Kidney (tissue), 14 donors: ENCODE measurements around the gene CFAP92. TPM values are rescaled to one million over a fixed set of nuclear protein-coding genes. Genes with fewer than 3 reads are reported as not detected.

Experiments
- DNase-seq, 5 donors: peaks; one replicate each; pipeline ENCODE4 v3.0.0-alpha.2; 2013 to 2020
- FAIRE-seq: peaks from 2 replicates; lab custom pipeline; 2012; peaks lifted over from hg19 to GRCh38; lab: Jason Lieb, UNC
- H3K27ac ChIP-seq, 2 donors: one replicate each; pipeline ENCODE4 v1.7.0; 2013; ENCODE audit warnings: low read depth in 2 of 2, low read length in 2 of 2, inconsistent platforms in 1 of 2
- H3K27me3 ChIP-seq: one replicate; pipeline ENCODE4 v1.7.1; 2013; ENCODE audit warnings: low read length, inconsistent platforms; ENCODE audit not compliant: control insufficient read depth, insufficient read depth
- H3K36me3 ChIP-seq, 3 donors: one replicate each; pipeline versions ENCODE4 v1.7.0 to v1.7.1; 2013; ENCODE audit warnings: low read length in 3 of 3, control low read depth in 1 of 3, inconsistent platforms in 1 of 3; ENCODE audit not compliant: insufficient read depth in 3 of 3, control insufficient read depth in 2 of 3
- H3K4me1 ChIP-seq, 3 donors: one replicate each; pipeline versions ENCODE4 v1.7.0 to v1.7.1; 2013; ENCODE audit warnings: low read length in 3 of 3, inconsistent platforms in 1 of 3, low read depth in 1 of 3; ENCODE audit not compliant: control insufficient read depth in 2 of 3, insufficient read depth in 2 of 3
- H3K4me3 ChIP-seq, 3 donors: one replicate each; pipeline versions ENCODE4 v1.7.0 to v1.8.1; 2013; ENCODE audit warnings: low read length in 3 of 3, control low read depth in 1 of 3, inconsistent platforms in 1 of 3
- H3K9ac ChIP-seq, 3 donors: one replicate each; pipeline versions ENCODE4 v1.7.0 to v1.7.1; 2013; ENCODE audit warnings: low read length in 3 of 3, control low read depth in 1 of 3, inconsistent platforms in 1 of 3
- H3K9me3 ChIP-seq, 3 donors: one replicate each; pipeline versions ENCODE4 v1.7.0 to v1.7.1; 2013; ENCODE audit warnings: low read length in 3 of 3, control low read depth in 1 of 3, inconsistent platforms in 1 of 3; ENCODE audit not compliant: control insufficient read depth in 2 of 3, insufficient read depth in 1 of 3
- CTCF ChIP-seq: IDR thresholded peaks from 3 replicates; pipeline ENCODE4 v1.5.1; 2012; ENCODE audit warnings: mild to moderate bottlenecking, moderate library complexity, borderline replicate concordance; ENCODE audit not compliant: insufficient read depth; ENCODE audit errors: extremely low read depth
- intact Hi-C: fragments of 100-400 bp; cut with DNase I; formaldehyde crosslinking; loops from one replicate; pipeline ENCODE4 v1.11.1; 2022
- polyA plus RNA-seq: library from polyadenylated mRNA; stranded (reverse); fragments of 350-450 nt; fragmentation: Illumina TruSeq; extraction: RNeasy Lipid Tissue Mini Kit (QIAGEN cat#74804); gene quantifications from one replicate; pipeline ENCODE4 v1.2.3, GENCODE V29; 2014; ENCODE audit warnings: low read depth, low replicate concordance; ENCODE audit not compliant: insufficient read depth
- total RNA-seq: library from RNA; stranded (reverse); fragmentation: NEBNext Ultra II Directional; extraction: Animal tissue kit (Norgen Biotek cat#: 25700); gene quantifications from one replicate; pipeline ENCODE4 v1.2.1, GENCODE V29; 2021
- donor health status: control.
- donor health status: control.
- donor health status: control.
- donor health status: control.
- donor health status: control.
- donor health status: DM: yes; HTN: yes; CAD: no.
- donor health status: Normal renal cell carcinoma (clear cell type).

The CFAP92 gene
- total and polyA plus RNA-seq, 2 donors from 2014 or later, result 0.56 to 0.60 TPM

GRCh38 chr3:128987302-128988100 is 6.4 kb downstream of the CFAP92 start:
- H3K4me1 ChIP-seq, result no peaks in the 10 kb centered on the region
- H3K9ac ChIP-seq, result no peak overlapping the region
- FAIRE-seq (no peak), DNase-seq (no peak)
- no peaks in the 10 kb centered on the region for H3K27me3 ChIP-seq
- H3K27ac ChIP-seq, result no peak overlapping the region
- H3K36me3 ChIP-seq, result no peaks in the 10 kb centered on the region
- intact Hi-C loops, result no loop called here
- H3K4me3 ChIP-seq, result no peak overlapping the region
- H3K9me3 ChIP-seq, result no peaks in the 10 kb centered on the region
- no peak for TF ChIP-seq CTCF

GRCh38 chr3:128984596-128984995 is 9.3 kb downstream of the CFAP92 start:
- DNase-seq (no peak), FAIRE-seq (no peak)
- Histone ChIP-seq H3K4me3 (no peak overlapping the region), H3K4me1 (no peaks in the 10 kb centered on the region), H3K36me3 (no peaks in the 10 kb centered on the region), H3K27ac (no peak overlapping the region), H3K9me3 (no peaks in the 10 kb centered on the region), H3K27me3 (no peaks in the 10 kb centered on the region), H3K9ac (no peak overlapping the region)
- intact Hi-C loops, result no loop called here
- no peak for TF ChIP-seq CTCF

DNA sequence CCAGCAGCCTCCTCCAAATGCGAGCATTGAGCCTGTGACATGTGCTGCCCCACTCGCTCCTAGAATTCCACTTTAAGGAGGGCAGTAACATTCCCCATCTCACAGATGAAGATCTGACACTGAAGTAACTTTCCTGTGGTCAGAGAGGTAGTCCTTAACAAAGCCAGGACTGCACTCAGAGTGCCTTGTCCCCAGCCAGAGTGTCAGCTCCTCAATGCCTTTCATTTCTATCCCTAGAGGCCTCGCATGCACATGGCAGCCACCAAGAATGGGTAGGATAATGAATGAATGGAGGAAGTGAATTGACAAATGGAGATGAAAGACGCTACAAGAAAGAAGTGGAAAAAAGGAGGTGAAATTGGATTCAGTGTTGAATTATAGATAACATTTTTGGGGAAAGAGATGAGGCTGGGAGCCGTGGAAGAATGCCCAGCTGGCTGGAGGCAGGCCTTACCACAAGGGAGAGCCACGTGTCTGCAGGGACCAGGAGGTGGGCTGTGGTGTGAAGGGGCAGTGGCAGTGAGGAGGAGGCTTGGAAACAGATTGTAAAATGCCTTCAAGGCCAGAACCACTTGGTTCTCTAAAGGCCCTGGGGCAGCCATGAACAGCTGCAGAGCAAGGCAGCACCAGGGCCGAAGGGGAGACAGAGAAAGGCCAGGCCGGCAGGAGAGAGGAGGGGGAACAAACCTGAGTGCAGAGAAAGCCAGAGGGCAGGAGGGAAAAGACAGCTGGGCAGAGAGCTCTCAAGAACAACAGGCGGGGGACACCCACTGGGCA is 10.4 kb downstream of the CFAP92 start:
- Histone ChIP-seq H3K36me3 (no peaks in the 10 kb centered on the region), H3K27me3 (no peaks in the 10 kb centered on the region), H3K4me3 (no peak overlapping the region), H3K9ac (no peak overlapping the region), H3K27ac (no peak overlapping the region), H3K4me1 (no peaks in the 10 kb centered on the region), H3K9me3 (no peaks in the 10 kb centered on the region)
- DNase-seq (no peak), FAIRE-seq (no peak)
- intact Hi-C loops, result no loop called here
- no peak for TF ChIP-seq CTCF
